ENCODE data around the gene CHPF2.
A peak's percentile ranks its signal among the peaks of the same experiment; 100 is the strongest.

CHPF2 gene

GRCh38 chr7:151204383-151205032, 27.8 kb upstream of the CHPF2 start:
- DNase-seq (ENCODE audit: low read depth in 2 of 3, low spot score in 2 of 3) = no peak

GRCh38 chr7:151205730-151206129, 26.6 kb upstream of the CHPF2 start:
- DNase-seq (ENCODE audit: low read depth in 2 of 3, low spot score in 2 of 3) = no peak

GRCh38 chr7:151206914-151207313, 25.4 kb upstream of the CHPF2 start:
- DNase-seq (ENCODE audit: low read depth in 2 of 3, low spot score in 2 of 3) = no peak

- DNase-seq (ENCODE audit: low read depth in 2 of 3, low spot score in 2 of 3) = no peak
Measured at GRCh38 chr7:151207315-151207714, 25.0 kb upstream of the CHPF2 start.

- no peak for DNase-seq (ENCODE audit: low read depth in 2 of 3, low spot score in 2 of 3)
Measured at GRCh38 chr7:151207804-151208203, 24.5 kb upstream of the CHPF2 start.

- no peak for DNase-seq (ENCODE audit: low read depth in 2 of 3, low spot score in 2 of 3)
Measured at GRCh38 chr7:151208253-151208862, 23.9 kb upstream of the CHPF2 start.

GRCh38 chr7:151209588-151209987, 22.7 kb upstream of the CHPF2 start:
- no peak for DNase-seq (ENCODE audit: low read depth in 2 of 3, low spot score in 2 of 3)

GRCh38 chr7:151210087-151210854, 22.0 kb upstream of the CHPF2 start, which contains the start of gene H2BK1:
TSS of gene H2BK1 (minus strand) at chr7:151210488. CDS start at chr7:151210318, 170 bp downstream.
- DNase-seq (ENCODE audit: low read depth in 2 of 3, low spot score in 2 of 3) = no peak

- DNase-seq (ENCODE audit: low read depth in 2 of 3, low spot score in 2 of 3) = no peak
Measured at GRCh38 chr7:151211155-151211772, 21.0 kb upstream of the CHPF2 start.

GRCh38 chr7:151212626-151213025, 19.7 kb upstream of the CHPF2 start:
- DNase-seq (ENCODE audit: low read depth in 2 of 3, low spot score in 2 of 3) = no peak

GRCh38 chr7:151213826-151214225, 18.5 kb upstream of the CHPF2 start:
- no peak for DNase-seq (ENCODE audit: low read depth in 2 of 3, low spot score in 2 of 3)

- no peak for DNase-seq (ENCODE audit: low read depth in 2 of 3, low spot score in 2 of 3)
Measured at GRCh38 chr7:151215396-151215795, 16.9 kb upstream of the CHPF2 start.

GRCh38 chr7:151218170-151218569, 14.1 kb upstream of the CHPF2 start:
- no peak for DNase-seq (ENCODE audit: low read depth in 2 of 3, low spot score in 2 of 3)

GRCh38 chr7:151223728-151224127, 8.6 kb upstream of the CHPF2 start:
- DNase-seq (ENCODE audit: low read depth in 2 of 3, low spot score in 2 of 3) = no peak

- DNase-seq (ENCODE audit: low read depth in 2 of 3, low spot score in 2 of 3) = no peak
Measured at GRCh38 chr7:151225948-151226510, 6.3 kb upstream of the CHPF2 start.

GRCh38 chr7:151226560-151226874, 5.8 kb upstream of the CHPF2 start:
- DNase-seq (ENCODE audit: low read depth in 2 of 3, low spot score in 2 of 3) = no peak

- peak; percentile 94 to 97 (median 96) for DNase-seq (ENCODE audit: low read depth in 2 of 3, low spot score in 2 of 3)
Measured at GRCh38 chr7:151226875-151227782, 5.2 kb upstream of the CHPF2 start, which contains the start of gene ABCF2. TSS of gene ABCF2 (minus strand) at chr7:151227205. CDS start at chr7:151226458, 747 bp downstream.

- DNase-seq (ENCODE audit: low read depth in 2 of 3, low spot score in 2 of 3) = no peak
Measured at GRCh38 chr7:151228024-151228866, 4.0 kb upstream of the CHPF2 start.

- DNase-seq (ENCODE audit: low read depth in 2 of 3, low spot score in 2 of 3) = no peak
Measured at GRCh38 chr7:151229249-151229648, 3.0 kb upstream of the CHPF2 start.

GRCh38 chr7:151231080-151231479, 1.2 kb upstream of the CHPF2 start:
- no peak for DNase-seq (ENCODE audit: low read depth in 2 of 3, low spot score in 2 of 3)

Measured in activated CD8-positive, alpha-beta memory T cell treated with anti-CD3 and anti-CD28 coated beads for 48 hours (primary cell).